Middle frontal gyrus (tissue), 1 donor: ENCODE results near the gene MED23.

Experiments used
- DNase-seq: peaks from one replicate; pipeline ENCODE4 v3.0.0-alpha.2; 2015; ENCODE audit warnings: low spot score; ENCODE audit errors: extremely low spot score

The MED23 gene, protein sequence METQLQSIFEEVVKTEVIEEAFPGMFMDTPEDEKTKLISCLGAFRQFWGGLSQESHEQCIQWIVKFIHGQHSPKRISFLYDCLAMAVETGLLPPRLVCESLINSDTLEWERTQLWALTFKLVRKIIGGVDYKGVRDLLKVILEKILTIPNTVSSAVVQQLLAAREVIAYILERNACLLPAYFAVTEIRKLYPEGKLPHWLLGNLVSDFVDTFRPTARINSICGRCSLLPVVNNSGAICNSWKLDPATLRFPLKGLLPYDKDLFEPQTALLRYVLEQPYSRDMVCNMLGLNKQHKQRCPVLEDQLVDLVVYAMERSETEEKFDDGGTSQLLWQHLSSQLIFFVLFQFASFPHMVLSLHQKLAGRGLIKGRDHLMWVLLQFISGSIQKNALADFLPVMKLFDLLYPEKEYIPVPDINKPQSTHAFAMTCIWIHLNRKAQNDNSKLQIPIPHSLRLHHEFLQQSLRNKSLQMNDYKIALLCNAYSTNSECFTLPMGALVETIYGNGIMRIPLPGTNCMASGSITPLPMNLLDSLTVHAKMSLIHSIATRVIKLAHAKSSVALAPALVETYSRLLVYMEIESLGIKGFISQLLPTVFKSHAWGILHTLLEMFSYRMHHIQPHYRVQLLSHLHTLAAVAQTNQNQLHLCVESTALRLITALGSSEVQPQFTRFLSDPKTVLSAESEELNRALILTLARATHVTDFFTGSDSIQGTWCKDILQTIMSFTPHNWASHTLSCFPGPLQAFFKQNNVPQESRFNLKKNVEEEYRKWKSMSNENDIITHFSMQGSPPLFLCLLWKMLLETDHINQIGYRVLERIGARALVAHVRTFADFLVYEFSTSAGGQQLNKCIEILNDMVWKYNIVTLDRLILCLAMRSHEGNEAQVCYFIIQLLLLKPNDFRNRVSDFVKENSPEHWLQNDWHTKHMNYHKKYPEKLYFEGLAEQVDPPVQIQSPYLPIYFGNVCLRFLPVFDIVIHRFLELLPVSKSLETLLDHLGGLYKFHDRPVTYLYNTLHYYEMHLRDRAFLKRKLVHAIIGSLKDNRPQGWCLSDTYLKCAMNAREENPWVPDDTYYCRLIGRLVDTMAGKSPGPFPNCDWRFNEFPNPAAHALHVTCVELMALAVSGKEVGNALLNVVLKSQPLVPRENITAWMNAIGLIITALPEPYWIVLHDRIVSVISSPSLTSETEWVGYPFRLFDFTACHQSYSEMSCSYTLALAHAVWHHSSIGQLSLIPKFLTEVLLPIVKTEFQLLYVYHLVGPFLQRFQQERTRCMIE (N-terminal part only)

DNA sequence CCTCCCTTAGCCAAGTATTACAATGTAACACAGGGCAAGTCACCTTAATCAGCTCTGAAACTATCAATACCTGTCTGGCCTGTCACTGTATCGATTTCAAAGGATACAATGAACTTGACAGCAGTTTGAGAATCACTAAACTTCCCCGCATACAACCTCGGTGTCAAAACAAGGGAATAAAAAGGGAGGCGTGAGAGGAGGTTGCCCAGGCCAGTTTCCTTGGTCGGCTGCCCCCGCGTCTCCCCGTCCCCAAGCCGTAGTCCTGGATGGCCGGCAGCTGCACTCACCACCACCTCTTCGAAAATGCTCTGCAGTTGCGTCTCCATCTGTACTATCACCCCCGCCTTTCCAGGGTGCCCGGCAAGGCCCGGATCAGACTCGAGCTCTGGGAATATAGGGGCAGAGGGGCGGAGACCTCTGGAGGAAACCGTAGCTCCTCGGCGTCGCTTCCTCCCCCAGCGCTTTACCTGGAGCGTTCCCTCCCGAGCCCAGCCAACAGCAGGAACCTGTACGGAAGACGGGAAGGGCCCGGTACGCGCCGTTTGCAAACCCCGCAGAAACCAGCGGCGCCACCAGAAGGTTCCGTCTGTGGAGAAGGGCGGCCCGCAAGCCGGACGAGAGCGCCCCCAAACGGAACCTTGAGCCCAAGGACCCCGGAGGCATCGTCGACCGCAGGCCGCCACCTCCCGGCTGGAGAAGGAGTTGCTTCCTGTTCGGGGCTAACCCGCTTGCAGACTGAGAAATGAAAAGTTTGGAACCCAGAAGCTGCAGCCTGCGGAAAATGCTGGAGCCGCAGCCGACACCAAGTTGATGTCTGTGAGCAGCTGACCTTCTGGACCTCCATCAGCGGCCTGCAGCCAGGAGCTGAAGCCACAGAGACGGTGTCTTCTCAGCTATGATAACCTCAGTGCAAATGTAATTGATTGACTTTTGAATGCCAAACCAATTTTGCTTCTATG lies at the start of gene MED23:
TSS of gene MED23 (minus strand) at position 519 of the 959 bp plus-strand sequence. CDS start at position 326, 193 bp downstream.
- peak; percentile 91 for DNase-seq

DNA sequence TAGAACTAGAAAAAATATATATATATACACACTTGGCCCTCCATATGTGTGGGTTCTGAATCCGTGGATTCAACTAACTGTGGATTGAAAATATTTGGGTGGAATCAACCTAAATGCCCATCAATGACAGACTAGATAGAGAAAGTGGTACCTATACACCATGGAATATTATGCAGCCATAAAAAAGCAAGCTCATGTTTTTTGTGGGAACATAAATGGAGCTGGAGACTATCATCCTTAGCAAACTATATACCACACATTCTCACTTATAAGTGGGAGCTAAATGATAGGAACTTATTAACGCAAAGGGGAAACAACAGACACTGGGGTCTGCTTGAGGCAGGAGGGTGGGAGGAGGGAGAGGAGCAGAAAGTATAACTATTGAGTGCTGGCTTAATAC lies 45.1 kb upstream of the MED23 start:
- no peak for DNase-seq

DNA sequence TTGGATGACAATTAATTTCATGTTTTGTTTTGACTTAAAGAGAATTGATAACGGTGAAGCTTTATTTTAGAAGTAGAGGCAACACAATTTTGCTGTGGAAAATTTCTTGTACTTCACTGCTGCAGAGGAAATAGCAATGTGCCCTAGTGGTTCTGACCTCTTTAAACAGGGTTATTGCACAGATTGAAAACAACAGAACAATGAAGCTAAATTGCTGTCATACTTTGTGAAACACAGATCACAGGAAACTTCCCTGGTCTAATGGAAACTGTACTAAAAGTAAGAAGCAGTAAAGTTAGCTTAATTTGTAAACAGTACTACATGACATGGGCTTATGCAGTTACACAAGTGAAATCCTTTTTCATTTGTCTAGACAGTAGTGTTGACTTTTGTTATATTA lies 41.8 kb upstream of the MED23 start:
- DNase-seq: no peak

DNA sequence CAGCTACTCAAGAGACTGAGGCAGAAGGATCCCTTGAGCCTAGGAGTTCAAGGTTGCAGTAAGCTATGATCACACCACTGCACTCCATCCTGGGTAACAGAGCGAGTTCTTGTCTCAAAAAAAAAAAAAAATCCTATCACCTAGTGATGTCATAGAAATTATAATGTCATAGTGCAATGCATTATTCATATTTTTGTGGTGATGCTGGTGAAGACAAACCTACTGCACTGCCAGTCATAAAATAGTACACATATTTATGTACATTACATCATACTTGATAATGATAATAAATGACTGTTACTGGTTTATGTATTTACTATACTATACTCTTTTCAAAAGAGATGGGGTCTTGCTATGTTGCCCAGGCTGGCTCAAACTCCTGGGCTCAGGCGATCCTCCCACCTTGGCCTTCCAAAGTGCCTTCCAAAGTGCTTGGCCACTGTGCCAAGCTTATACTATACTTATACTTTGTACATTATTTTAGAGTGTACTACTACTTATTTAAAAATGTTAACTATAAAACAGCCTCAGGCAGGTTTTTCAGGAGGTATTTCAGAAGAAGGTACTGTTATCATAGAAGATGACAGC lies 35.6 kb upstream of the MED23 start:
- no peak for DNase-seq

DNA sequence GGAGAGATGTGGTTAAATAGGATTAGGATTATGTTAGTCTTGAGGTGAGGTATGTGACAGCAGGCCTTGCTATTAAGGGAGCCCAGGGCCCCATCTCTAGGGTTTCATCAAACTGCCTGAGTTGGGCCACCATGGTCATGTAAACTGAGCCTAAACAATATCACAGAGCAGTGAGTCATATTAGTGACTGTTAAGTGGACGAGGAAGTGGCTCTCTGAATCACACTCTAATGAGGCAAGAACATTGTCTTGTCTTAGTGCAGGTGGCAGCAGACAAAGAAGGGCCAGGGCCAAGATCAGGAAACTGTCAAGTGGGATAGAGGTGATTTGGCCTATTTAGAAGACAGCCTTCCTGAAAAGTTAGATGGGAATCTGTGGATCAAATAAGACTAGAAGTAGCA lies 32.2 kb upstream of the MED23 start:
- DNase-seq: no peak

DNA sequence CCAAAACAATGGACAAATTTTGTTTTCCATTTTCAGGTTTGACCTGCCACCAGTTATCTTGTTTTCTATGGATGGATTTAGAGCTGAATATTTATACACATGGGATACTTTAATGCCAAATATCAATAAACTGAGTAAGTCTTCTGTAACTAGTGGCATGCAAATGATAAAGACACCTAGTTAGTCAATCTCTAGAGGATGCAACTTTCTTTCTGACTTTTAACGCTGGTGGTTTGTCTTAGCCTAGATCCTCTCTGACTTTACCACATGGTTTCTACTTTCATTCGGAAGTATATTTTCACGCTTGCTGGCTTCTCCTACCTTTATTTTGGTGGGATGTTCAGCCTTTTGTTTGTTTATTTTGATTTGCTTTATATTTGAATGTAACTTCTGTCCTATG lies 30.2 kb upstream of the MED23 start:
- DNase-seq: no peak

DNA sequence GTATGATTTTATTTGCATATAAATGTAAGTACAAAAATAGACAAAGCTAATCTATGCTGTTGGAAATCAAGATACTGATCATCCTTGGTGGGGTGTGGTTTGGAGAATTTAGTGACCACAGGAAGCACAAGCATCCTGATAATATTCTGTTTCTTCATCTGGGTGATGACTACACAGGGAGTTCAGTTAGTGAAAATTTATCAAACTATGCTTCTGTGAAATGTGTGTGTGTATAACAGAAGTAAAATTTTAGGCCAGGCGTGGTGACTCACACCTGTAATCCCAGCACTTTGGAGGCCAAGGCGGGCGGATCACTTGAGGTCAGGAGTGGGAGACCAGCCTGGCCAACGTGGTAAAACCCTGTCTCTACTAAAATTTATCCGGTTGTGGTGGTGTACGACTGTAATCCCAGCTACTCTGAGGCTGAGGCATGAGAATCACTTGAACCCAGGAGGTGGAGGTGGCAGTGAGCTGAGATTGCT lies 29.6 kb upstream of the MED23 start:
- no peak for DNase-seq

DNA sequence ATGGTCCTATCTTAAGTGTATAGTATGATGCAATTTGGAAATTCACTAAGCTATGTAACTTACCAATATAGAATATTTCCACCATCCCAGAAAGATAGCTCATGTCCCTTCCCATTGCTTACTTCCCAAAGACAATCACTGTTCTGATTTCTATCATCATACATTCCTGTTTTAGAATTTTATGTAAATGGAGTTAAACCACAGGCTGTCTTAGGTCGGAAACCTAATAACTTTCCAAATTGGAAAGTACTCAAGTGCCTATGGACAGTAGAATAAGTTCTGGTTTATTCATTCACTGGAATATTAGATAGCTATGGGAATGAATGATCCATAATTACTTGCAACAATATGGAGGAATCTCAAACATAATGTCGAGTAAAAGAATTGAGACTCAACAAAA lies 29.2 kb upstream of the MED23 start:
- DNase-seq: no peak

DNA sequence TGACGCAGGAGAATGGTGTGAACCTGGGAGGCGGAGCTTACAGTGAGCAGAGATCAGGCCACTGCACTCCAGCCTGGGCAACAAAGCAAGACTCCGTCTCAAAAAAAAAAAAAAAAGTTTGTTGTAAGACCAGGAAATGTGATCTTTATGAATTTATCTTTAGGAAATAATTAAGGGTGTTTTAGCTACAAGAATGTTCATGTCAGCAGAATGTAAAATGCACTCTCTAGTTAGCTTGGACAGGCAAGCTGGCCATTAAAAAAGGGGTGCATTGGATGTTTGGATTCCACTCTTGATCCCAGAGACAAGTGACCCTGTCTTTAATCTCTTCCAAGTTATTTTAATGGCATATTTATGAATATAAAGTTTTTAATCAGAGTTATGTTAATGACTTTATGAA lies 28.6 kb upstream of the MED23 start:
- no peak for DNase-seq

DNA sequence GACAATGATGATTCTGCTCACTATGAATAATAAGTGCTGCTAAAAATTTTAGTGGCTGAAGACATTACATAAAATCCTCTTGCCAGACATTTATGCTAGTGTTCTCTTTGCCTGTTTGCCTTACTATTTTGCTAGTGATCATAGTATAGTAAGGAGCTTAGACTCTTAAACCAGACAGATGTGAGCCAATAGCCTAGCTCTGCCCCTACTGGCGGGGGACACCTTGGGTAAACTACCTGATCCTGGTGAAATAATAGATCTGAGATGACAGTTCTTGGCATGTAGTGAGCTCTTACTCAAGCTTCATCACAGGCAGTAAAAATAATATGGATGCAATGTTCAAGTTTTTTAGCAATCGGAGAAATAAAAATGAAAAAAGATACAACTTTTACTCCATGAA lies 27.9 kb upstream of the MED23 start:
- no peak for DNase-seq

DNA sequence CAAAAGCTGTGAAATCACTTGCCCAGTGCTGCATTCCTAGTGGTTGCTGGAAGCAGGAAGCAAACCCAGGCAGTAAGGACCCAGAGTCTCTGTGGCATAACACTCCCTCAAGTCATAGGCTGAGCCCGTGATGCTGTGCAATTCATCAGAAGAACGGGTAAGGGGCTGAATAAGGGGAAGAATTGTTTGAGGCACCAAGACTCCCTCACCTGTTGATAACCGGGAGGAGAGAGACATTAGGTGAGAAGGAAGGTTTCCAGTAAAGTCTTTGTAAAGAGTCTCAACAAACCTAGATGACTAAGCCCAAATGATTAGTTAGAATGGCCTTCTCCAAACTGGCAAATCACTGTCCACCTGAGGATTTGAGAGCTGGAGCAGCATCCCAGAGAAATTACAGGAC lies 27.3 kb upstream of the MED23 start:
- DNase-seq: no peak

DNA sequence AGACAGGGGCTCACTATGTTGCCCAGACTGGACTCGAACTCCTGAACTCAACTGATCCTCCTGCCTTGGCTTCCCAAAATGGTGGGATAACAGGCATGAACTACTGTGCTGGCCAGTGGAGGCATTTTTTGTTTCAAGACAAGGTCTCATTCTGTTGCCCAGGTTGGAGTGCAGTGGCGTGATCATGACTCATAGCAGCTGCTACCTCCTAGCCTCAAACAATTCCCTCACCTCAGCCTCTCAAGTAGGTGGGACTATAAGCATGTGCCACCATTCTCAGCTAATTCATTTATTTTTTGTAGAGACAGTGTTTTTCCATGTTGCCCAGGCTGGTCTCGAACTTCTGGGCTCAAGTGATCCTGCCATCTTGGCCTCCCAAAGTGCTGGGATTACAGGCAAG lies 26.3 kb upstream of the MED23 start:
- DNase-seq: no peak

DNA sequence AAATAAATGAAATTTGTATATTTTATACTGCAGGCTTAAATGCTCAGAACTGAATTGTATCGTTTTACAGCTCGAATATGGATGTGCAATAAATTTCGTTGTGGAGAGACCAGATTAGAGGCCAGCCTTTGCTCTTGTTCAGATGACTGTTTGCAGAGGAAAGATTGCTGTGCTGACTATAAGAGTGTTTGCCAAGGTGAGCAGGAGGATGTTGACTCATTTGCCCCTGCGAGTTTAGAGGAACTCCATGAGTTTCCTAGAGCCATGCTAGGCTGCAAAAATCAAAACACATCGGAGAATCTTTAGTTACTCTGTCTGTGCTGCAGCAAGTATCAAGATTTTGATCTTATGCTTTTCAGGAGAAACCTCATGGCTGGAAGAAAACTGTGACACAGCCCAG lies 24.4 kb upstream of the MED23 start:
- no peak for DNase-seq

DNA sequence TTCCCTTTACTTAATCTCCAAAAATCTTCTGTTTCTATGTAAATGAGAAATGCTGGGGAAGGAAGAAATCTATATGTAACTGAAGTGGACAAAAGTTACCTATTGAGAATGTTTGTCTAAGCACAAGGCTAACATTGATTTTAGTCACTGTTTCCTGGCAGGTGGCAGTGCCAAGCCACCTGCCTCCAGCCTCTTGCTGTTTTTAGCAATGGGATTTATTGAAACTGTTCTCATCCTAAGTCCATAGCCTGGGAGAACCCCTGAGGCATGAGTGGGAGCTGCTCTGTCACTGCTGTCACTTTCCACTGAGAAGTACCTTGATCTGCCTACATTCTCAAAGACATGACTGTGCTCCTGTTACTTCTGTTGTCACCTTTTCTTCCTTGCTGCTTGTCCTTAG lies 23.7 kb upstream of the MED23 start:
- no peak for DNase-seq

DNA sequence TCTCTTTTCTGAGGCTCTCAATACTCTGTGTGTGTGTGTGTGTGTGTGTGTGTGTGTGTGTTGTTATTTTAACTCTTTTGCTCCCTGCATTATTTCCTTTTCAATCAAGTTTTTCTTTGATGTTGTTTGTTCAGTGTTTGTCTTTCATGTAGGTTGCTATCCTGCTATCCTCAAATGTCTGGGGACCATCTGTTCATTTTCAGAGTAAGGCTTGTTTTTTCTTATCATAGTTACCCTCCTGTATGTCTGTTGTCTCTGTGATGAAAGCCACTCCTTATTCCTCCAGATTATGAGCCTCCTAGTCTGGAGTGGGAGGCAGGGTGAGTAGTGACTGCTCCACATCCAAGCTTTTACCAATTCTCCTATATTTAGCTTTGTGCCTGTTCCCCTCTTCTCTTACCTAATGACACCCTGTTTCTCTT lies 18.2 kb upstream of the MED23 start:
- no peak for DNase-seq

DNA sequence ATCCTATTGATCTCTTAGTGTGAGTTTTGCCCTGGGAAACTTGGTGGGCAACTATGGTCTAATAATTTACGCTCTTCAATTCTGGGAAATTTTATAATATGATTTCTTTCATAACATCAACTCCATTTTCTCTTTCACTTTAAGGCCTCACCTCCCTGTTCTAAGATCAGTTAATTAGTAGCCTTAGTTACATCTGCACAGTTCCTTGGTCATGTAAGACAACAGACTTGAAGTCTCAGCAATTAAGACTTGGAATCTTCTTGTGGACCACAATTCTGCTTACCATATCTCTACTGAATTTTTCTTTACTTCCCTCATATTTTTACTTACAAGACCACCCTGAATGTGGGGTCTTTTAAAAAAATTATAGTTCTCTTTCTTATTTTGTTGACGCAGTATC lies 17.8 kb upstream of the MED23 start:
- DNase-seq: no peak

DNA sequence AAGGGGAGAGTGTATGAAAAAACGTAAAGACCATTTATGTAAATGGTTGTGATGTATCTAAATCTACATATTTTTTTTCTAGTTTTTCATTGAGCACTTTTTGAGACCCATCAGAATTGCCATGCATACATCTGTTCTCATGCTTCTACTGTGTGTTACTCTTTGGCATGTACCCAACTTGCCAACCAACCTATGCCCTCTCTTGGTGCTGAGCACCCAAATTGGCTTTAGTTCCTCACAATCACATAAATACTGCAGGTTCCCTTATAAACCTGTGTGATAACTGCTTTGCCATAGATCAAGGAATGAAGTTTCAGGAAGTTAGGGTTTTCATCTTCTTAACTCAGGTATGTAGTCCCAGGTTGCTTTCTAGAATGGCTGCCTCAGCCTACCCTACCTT lies 16.9 kb upstream of the MED23 start:
- DNase-seq: no peak

DNA sequence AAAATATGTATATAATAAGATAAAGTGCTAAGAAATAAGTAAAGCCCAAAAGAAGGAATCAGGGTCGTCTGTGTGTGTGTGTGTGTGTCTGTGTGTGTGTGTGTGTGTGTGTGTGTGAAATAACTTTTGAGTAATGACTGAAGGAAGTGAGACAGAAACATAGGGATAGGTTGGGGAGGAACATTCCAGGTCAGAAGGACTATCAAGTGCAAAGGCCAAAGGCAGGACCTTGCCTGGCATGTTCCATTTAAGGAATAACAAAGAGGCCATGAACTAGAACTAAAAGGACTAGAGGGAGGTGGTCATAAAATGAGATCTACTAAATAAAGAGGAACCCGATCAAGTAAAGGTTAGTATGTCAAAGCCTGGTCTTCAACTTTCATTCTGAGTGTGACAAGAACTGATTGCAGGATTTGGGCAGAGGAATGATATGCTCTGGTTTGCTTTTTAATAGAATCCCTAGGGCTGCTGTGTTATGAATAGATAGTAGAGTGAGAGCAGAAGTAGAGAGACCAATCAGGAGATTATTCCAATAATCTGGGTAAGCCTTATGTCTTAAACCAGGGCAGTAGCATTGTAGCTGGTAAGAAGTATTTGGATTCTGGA lies 15.9 kb upstream of the MED23 start:
- DNase-seq: no peak

DNA sequence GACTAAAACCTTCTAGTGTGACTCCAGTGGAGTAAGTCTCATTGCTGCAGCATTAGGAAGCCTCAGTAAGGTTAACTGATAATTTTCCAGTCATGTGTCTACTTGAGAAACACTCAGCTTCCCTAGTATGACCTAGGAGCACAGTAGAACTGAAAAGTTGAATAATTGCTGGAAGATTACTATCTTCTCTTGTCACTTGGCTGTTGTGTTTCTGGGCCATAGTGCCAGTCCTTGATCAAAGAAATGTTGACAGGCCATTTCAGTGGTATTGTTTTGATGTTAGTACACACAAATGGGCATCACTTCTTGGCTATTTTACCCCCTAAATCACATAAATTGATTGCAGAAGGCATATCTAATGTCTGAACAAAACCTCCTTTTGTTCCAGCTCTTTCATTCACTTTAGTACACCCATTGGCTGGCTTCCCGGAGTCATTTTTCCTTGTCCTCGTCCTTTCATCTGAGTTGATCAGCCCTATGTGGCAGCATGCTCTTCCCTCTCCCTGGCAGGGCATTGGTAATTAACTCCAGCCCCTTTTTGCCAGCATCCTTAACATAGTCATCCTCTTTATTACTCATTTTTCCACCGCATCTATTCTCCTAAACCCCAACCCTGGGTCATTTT lies 15.1 kb upstream of the MED23 start:
- no peak for DNase-seq
